ENCODE results near the gene RBM4B. TPM values are rescaled to one million over a fixed set of nuclear protein-coding genes. Genes with fewer than 3 reads are reported as not detected.

The RBM4B gene
- total RNA-seq, 1 experiment from 2014 or later = 22.5 TPM

Small RNA genes lying within 50 kb of the gene (small RNA-seq; reads per million reads assigned to genes)
- gene RN7SL12P (not detected), gene RNU4-39P (not detected)

Other genes starting within 250 kb of the RBM4B start
- 122 and 128 TPM in 2 replicates for gene MRPL11, start 239.0 kb downstream of the RBM4B start, total RNA-seq (2014; rRNA removed; shearing (Covaris generic))
- 15.9 and 17.9 TPM in 2 replicates for gene PELI3, start 211.0 kb downstream of the RBM4B start, total RNA-seq (2014; rRNA removed; shearing (Covaris generic))
- 210 and 224 TPM in 2 replicates for gene DPP3, start 197.5 kb downstream of the RBM4B start, total RNA-seq (2014; rRNA removed; shearing (Covaris generic))
- 39.7 and 41.4 TPM in 2 replicates for gene BBS1, start 167.3 kb downstream of the RBM4B start, total RNA-seq (2014; rRNA removed; shearing (Covaris generic))
- 28.1 and 35.0 TPM in 2 replicates for gene ZDHHC24, start 131.8 kb downstream of the RBM4B start, total RNA-seq (2014; rRNA removed; shearing (Covaris generic))
- not detected in 2 replicates for gene ACTN3, start 131.0 kb downstream of the RBM4B start, total RNA-seq (2014; rRNA removed; shearing (Covaris generic))
- not detected in 2 replicates for gene CTSF, start 109.3 kb downstream of the RBM4B start, total RNA-seq (2014; rRNA removed; shearing (Covaris generic))
- 0.79 and 1.3 TPM in 2 replicates for gene CCDC87, start 84.8 kb downstream of the RBM4B start, total RNA-seq (2014; rRNA removed; shearing (Covaris generic))
- gene CCS, start 84.7 kb downstream of the RBM4B start, total RNA-seq (2014; rRNA removed; shearing (Covaris generic)) = 43.5 and 45.5 TPM in 2 replicates
- gene RBM14, start 61.3 kb downstream of the RBM4B start, total RNA-seq (2014; rRNA removed; shearing (Covaris generic)) = 94.0 and 95.6 TPM in 2 replicates
- 93.9 and 102 TPM in 2 replicates for gene RBM4, start 39.2 kb downstream of the RBM4B start, total RNA-seq (2014; rRNA removed; shearing (Covaris generic))
- gene SPTBN2, start 51.3 kb upstream of the RBM4B start, total RNA-seq (2014; rRNA removed; shearing (Covaris generic)) = 28.4 and 30.9 TPM in 2 replicates
- gene RCE1, start 165.6 kb upstream of the RBM4B start, total RNA-seq (2014; rRNA removed; shearing (Covaris generic)) = 122 and 138 TPM in 2 replicates
- gene LRFN4, start 179.2 kb upstream of the RBM4B start, total RNA-seq (2014; rRNA removed; shearing (Covaris generic)) = 122 and 124 TPM in 2 replicates

Measured in HT-29 (cell line).